HUES6 (cell line): Measurements from ENCODE around the gene ITGB6.

Experiments
- H3K27ac ChIP-seq: 2 replicates; pipeline ENCODE4 v1.7.0; 2013; ENCODE audit warnings: low read depth, mild to moderate bottlenecking, low read length, inconsistent platforms
- H3K27me3 ChIP-seq: 2 replicates; pipeline ENCODE4 v1.6.1; 2013; ENCODE audit warnings: low read length; ENCODE audit not compliant: control insufficient read depth, insufficient read depth
- H3K36me3 ChIP-seq: 2 replicates; pipeline ENCODE4 v1.6.1; 2013; ENCODE audit warnings: low read length; ENCODE audit not compliant: control insufficient read depth, insufficient read depth
- H3K4me1 ChIP-seq: 2 replicates; pipeline ENCODE4 v1.6.1; 2013; ENCODE audit warnings: low read length; ENCODE audit not compliant: control insufficient read depth, insufficient read depth
- H3K4me3 ChIP-seq: 2 replicates; pipeline ENCODE4 v1.5.1; 2013; ENCODE audit warnings: low read depth, low read length
- H3K9ac ChIP-seq: one replicate; pipeline ENCODE4 v1.6.1; 2013; ENCODE audit warnings: mild to moderate bottlenecking, low read length
- H3K9me3 ChIP-seq: 2 replicates; pipeline ENCODE4 v1.6.1; 2013; ENCODE audit warnings: low read depth, low read length; ENCODE audit not compliant: control insufficient read depth, insufficient read depth

The ITGB6 gene

DNA sequence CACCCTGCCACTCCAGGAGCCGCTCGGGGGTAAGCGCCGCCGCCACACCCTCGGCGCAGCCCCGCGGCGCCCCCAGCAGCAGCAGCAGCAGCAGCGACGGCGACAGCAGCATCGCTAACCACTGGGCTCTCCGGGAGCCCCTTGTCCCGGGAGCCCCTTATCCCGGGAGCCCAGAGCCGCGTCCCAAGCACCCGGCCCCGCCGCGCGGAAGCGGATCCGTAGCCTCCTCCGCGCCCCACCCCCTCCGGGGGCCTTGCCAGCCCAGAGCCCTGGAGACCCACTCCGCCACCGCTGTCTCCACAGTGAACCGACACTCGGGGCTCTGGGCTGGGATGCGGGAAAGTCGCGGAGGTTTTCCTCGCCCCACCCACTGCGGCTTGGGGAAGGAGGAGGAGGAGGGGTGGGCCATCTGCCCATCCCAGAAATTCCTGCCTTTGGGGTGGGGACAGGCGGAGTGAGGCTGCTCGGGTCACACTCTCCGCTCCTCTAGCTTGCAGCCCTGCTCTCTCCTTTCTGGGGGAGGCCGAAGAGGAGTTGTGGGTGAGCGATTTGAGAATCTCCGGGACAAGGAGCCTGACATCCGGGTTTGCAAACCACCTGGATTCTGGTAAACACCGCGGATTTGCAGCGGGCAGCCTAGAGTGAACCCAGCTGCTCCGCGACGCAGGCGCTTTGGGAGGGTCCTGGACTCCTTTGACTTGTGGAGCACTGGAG lies 137.6 kb downstream of the ITGB6 start, which contains the start of gene PLA2R1:
Gene PLA2R1 (minus strand): TSS at position 324 of the 714 bp plus-strand sequence. CDS start 212 bp downstream, at position 112.
- H3K36me3 ChIP-seq, result no peaks in the 10 kb centered on the region
- H3K27ac ChIP-seq, result no peak within 1 kb of the TSS
- H3K4me3 ChIP-seq, result peak within 1 kb of the TSS; percentile 71
- H3K27me3 ChIP-seq, result peaks cover 24% of the 10 kb centered on the region
- peak within 1 kb of the TSS; percentile 64 for H3K9ac ChIP-seq
- H3K4me1 ChIP-seq, result peaks cover 8% of the 10 kb centered on the region
- H3K9me3 ChIP-seq, result peaks cover 7% of the 10 kb centered on the region

GRCh38 chr2:160061944-160062291 lies 138.2 kb downstream of the ITGB6 start:
- peak overlapping the region; percentile 71 for H3K4me3 ChIP-seq
- H3K27ac ChIP-seq, result no peak overlapping the region
- no peaks in the 10 kb centered on the region for H3K36me3 ChIP-seq
- peaks cover 5% of the 10 kb centered on the region; the same call in 1 of the 2 replicates for H3K9me3 ChIP-seq
- no peak overlapping the region for H3K9ac ChIP-seq
- peaks cover 10% of the 10 kb centered on the region for H3K4me1 ChIP-seq
- peaks cover 24% of the 10 kb centered on the region for H3K27me3 ChIP-seq

- Histone ChIP-seq H3K9ac (no peak overlapping the region), H3K36me3 (no peaks in the 10 kb centered on the region), H3K27me3 (peaks cover 24% of the 10 kb centered on the region), H3K4me1 (peaks cover 12% of the 10 kb centered on the region), H3K9me3 (peaks cover 5% of the 10 kb centered on the region; the same call in 1 of the 2 replicates), H3K4me3 (peak overlapping the region; percentile 71), H3K27ac (no peak overlapping the region)
Observed at GRCh38 chr2:160061533-160061932, 138.5 kb downstream of the ITGB6 start.

DNA sequence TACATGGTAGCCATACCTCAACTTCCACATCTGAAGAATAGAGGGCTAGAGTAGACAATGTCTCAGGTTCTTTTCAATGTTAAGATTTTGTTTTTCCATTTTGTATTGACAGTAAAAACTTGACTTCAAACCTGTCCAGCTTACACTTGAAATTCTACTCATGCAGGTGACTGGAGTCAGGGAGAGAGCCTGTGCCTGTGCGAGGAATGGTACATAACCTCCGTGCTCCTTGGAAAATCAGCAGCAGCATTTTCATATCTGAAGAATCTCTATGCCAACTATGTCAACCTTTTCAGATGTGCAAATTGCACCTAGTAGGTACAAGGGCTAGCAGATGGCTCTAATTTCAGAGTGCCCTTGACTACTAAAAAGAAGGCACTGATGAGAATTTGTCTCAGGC lies 139.8 kb downstream of the ITGB6 start:
- Histone ChIP-seq H3K4me3 (no peak overlapping the region), H3K9ac (no peak overlapping the region), H3K27ac (no peak overlapping the region), H3K4me1 (peaks cover 18% of the 10 kb centered on the region), H3K27me3 (peaks cover 24% of the 10 kb centered on the region), H3K9me3 (no peaks in the 10 kb centered on the region), H3K36me3 (no peaks in the 10 kb centered on the region)

- Histone ChIP-seq H3K27me3 (peaks cover 13% of the 10 kb centered on the region), H3K27ac (no peak overlapping the region), H3K36me3 (no peaks in the 10 kb centered on the region), H3K4me1 (peaks cover 23% of the 10 kb centered on the region), H3K4me3 (no peak overlapping the region), H3K9me3 (no peaks in the 10 kb centered on the region), H3K9ac (no peak overlapping the region)
Observed at GRCh38 chr2:160057356-160057755, 142.7 kb downstream of the ITGB6 start.

DNA sequence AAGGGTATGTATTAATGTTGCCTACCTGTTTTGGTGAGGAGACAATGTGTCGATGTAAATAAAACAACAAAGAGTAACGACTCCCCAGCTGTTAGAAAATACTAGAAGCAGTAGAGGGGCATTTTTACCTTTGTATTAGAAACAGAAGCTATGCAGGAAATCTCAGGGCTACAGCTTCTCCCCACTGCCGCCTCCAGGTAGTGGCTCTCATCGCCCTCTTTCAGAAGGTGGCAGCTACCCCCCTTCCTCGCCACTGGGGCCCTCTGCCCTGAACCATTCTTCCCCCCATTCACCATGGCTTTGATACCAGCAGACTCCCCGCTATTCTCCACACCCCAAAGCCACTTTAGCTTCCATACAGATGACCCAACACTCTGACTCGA lies 144.4 kb downstream of the ITGB6 start:
- Histone ChIP-seq H3K27me3 (peaks cover 2% of the 10 kb centered on the region; the same call in 1 of the 2 replicates), H3K4me1 (peaks cover 27% of the 10 kb centered on the region), H3K9ac (no peak overlapping the region), H3K27ac (no peak overlapping the region), H3K36me3 (no peaks in the 10 kb centered on the region), H3K4me3 (no peak overlapping the region), H3K9me3 (no peaks in the 10 kb centered on the region)

- H3K4me1 ChIP-seq, result peaks cover 27% of the 10 kb centered on the region
- H3K27ac ChIP-seq, result no peak overlapping the region
- H3K9ac ChIP-seq, result no peak overlapping the region
Observed at GRCh38 chr2:160054984-160055725, 144.9 kb downstream of the ITGB6 start.

DNA sequence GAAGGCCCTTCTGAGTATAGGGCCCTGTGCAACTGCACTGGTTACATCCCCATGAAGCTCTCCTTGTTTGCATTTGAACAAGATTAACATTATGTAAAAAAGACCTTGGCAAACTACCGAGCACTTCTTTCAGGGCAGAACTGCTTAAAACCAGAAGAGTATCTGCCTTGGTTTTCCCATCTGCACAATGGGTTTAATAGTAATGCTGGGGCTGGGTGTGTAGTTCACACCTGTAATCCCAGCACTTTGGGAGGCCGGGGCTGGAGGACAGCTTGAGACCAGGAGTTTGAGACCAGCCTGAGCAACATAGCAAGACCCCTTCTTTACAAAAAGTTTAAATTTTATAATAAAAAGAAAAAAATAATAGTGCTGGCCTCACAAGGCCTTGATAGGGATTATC lies 146.1 kb downstream of the ITGB6 start:
- Histone ChIP-seq H3K4me3 (no peak overlapping the region), H3K9me3 (no peaks in the 10 kb centered on the region), H3K36me3 (no peaks in the 10 kb centered on the region), H3K27me3 (no peaks in the 10 kb centered on the region), H3K9ac (no peak overlapping the region), H3K27ac (no peak overlapping the region), H3K4me1 (peaks cover 27% of the 10 kb centered on the region)

More at GRCh38 chr2:160054984-160055725, 144.9 kb downstream of the ITGB6 start:
- Histone ChIP-seq H3K4me3 (no peak overlapping the region), H3K36me3 (no peaks in the 10 kb centered on the region), H3K9me3 (no peaks in the 10 kb centered on the region), H3K27me3 (no peaks in the 10 kb centered on the region)

DNA sequence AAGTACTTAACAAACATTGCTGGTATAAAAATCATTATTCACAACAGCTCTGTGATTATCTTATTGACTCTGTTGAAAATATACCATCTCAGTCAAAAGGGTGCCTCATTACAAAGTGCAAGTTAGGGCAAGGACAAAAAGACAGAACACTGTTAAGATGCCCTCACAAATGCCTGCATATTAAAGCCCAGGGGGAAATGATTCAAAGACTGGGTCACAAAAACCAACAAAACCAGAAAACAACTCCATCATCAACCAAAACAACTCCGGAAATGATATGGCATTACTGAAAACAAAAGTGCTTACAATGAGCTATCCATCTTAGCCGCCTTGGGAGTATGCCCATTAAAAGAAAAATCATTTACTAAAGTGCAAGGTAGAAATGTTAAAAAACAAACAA lies 147.5 kb downstream of the ITGB6 start:
- Histone ChIP-seq H3K27ac (no peak overlapping the region), H3K4me1 (peaks cover 27% of the 10 kb centered on the region), H3K36me3 (no peaks in the 10 kb centered on the region), H3K9me3 (no peaks in the 10 kb centered on the region), H3K27me3 (no peaks in the 10 kb centered on the region), H3K4me3 (no peak overlapping the region), H3K9ac (no peak overlapping the region)

GRCh38 chr2:160051371-160051800 lies 148.7 kb downstream of the ITGB6 start:
- H3K4me3 ChIP-seq, result no peak overlapping the region
- peaks cover 23% of the 10 kb centered on the region for H3K4me1 ChIP-seq

GRCh38 chr2:160050147-160050546 lies 149.9 kb downstream of the ITGB6 start:
- H3K27ac ChIP-seq, result no peak overlapping the region
- no peaks in the 10 kb centered on the region for H3K9me3 ChIP-seq
- H3K9ac ChIP-seq, result no peak overlapping the region
- H3K4me3 ChIP-seq, result no peak overlapping the region
- peaks cover 15% of the 10 kb centered on the region for H3K4me1 ChIP-seq
- H3K36me3 ChIP-seq, result no peaks in the 10 kb centered on the region
- no peaks in the 10 kb centered on the region for H3K27me3 ChIP-seq

More at GRCh38 chr2:160051371-160051800, 148.7 kb downstream of the ITGB6 start:
- no peaks in the 10 kb centered on the region for H3K36me3 ChIP-seq
- H3K9me3 ChIP-seq, result no peaks in the 10 kb centered on the region
- H3K9ac ChIP-seq, result no peak overlapping the region
- no peaks in the 10 kb centered on the region for H3K27me3 ChIP-seq
- H3K27ac ChIP-seq, result no peak overlapping the region
